GM12891 (cell line): ENCODE results near the gene TSKU.
"Not testable (repeated sequence)": the region's sequence is repeated elsewhere in the genome, so short reads cannot be mapped to it uniquely, and the experiment has no call there.

Experiments used
- DNase-seq: peaks from one replicate; pipeline ENCODE4 v3.0.0; 2011; ENCODE audit warnings: low spot score; ENCODE audit not compliant: insufficient read length
- FAIRE-seq: peaks from 2 replicates; lab custom pipeline; 2011; peaks lifted over from hg19 to GRCh38; lab: Jason Lieb, UNC
- PAX5 ChIP-seq: IDR thresholded peaks from 2 replicates; pipeline ENCODE4 v1.6.1; 2011; ENCODE audit warnings: low read length, moderate library complexity, mild to moderate bottlenecking; ENCODE audit not compliant: insufficient read depth, severe bottlenecking
- POLR2A ChIP-seq: IDR thresholded peaks from 2 replicates; pipeline ENCODE4 v1.6.1; 2011; ENCODE audit warnings: low read depth, low read length, control low read depth
- POLR2AphosphoS5 ChIP-seq: IDR thresholded peaks from 2 replicates; pipeline ENCODE4 v1.6.1; 2011; ENCODE audit warnings: low read depth, low read length, control low read depth
- POU2F2 ChIP-seq: IDR thresholded peaks from 2 replicates; pipeline ENCODE4 v1.6.1; 2011; ENCODE audit warnings: low read depth, mild to moderate bottlenecking, control low read depth, low read length, moderate library complexity
- SPI1 ChIP-seq: IDR thresholded peaks from 2 replicates; pipeline ENCODE4 v1.6.1; 2011; ENCODE audit warnings: low read depth, low read length, control low read depth
- TAF1 ChIP-seq: IDR thresholded peaks from 2 replicates; pipeline ENCODE4 v1.6.1; 2011; ENCODE audit warnings: low read depth, low read length, control low read depth

Gene TSKU

GRCh38 chr11:76787271-76787670, 4.1 kb downstream of the TSKU start:
- FAIRE-seq (no peak), DNase-seq (no peak)
- TF ChIP-seq SPI1: no peak

DNA sequence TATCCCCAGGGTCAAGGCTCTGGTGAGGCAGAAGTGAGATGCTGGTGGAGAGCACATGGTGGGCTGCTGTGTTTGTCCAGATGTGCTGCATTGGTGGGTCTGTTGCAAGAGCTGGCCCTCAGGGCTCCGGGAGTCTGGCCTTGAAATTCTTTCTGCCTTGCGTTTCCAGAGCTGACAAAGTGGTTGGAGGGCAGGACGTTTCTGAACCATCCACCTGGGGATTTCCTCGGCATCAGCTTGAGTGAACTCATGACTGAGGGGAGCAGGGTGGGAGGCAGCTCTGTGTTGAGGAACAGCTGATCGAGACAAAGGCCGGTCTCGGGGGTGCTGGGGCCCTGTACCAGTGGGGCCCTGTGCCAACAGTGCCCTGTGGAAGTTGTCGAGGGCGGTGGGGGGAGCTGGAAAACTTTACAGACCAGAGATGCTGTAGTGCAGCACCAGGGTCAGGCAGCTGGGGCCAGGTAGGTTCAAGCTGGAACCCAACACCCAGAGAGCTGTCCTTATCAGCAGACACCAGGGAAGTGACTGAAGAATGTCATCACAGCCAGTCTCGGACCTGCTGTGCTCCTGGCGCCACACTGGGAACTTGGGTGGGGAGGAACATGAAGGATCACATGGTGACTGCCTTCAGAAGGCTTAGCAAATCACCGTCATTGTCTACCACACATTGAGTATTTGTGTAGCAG, 4.9 kb downstream of the TSKU start:
- FAIRE-seq: no peak
- DNase-seq: no peak
- no peak for TF ChIP-seq SPI1
- TF ChIP-seq POU2F2: no peak
- no peak for TF ChIP-seq PAX5
- no peak for TF ChIP-seq POLR2A
- TF ChIP-seq TAF1: no peak
- no peak for TF ChIP-seq POLR2AphosphoS5

DNA sequence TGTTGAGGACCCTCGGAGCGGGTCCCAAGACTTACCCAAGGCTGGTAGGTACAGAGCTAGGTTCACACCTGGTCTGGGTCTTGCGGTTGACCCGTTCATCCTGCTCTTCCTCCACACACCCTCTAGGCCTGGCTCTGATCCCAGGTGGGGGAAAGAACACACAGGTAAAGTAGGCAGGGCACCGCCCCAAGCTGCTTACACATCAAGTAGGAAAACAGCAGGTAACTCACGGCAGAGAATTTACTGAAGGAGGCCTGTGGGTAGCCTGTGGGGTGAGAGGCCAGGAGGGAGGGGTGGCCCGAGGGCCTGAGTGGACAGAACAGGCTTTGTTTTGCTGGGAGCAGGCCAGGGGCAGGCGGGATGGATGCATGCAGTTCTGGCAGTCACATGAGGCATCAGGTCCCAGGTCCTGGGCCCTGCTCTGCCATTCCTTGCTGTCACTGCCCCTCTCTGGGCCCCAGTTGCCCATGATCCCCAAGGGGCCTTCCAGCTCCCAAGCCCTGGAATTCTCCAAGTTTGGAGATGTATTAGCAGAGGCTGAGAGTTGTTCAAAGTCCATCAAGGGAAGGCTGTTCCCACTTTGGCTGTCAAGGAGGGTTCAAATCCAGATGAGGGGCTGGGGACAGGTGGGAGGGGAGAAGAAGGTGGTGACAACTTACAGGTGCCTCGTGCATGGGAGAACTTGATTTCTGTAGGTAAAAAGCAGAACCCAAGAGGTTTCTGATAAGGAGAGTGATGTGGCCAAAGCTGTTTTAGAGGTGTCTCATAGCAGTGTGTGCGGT, 5.7 kb downstream of the TSKU start:
- DNase-seq: no peak
- TF ChIP-seq SPI1 (no peak), TAF1 (no peak), PAX5 (no peak), POU2F2 (no peak), POLR2A (no peak), POLR2AphosphoS5 (no peak)
- no peak for FAIRE-seq

GRCh38 chr11:76789443-76789719, 6.2 kb downstream of the TSKU start:
- FAIRE-seq (no peak), DNase-seq (no peak)
- TF ChIP-seq POLR2AphosphoS5: no peak
- TF ChIP-seq TAF1: no peak
- no peak for TF ChIP-seq SPI1
- no peak for TF ChIP-seq POLR2A
- TF ChIP-seq PAX5: no peak

- FAIRE-seq: no peak
Measured at GRCh38 chr11:76790251-76790650, 7.1 kb downstream of the TSKU start.

DNA sequence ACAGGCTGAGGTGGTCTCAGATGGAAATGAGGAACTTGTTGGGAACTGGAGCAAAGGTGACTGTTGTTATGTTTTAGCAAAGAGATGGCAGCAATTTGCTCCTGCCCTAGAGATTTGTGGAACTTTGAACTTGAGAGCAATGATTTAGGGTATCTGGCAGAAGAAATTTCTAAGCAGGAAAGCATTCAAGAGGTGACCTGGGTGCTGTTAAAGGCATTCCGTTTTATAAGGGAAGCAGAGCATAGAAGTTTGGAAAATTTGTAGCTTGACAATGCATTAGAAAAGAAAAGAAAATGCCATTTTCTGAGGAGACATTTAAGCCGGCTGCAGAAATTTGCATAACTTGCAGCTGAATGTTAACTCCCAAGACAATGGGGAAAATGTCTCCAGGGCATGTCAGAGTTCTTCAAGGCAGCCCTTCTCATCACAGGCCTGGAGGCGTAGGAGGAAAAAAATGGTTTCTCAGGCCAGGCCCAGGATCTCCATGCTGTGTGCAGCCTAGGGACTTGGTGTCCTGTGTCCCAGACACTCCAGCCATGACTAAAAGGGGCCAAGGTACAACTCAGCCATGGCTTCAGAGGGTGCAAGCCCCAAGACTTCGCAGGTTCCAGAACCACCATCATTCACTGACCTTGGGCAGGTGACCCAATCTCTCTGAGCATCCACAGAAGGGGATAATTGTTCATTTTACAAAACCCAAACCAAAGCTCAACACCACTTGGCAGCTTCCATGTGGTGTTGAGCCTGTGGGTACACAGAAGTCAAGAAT, 8.0 kb downstream of the TSKU start:
- DNase-seq, FAIRE-seq: not testable (repeated sequence)

More at GRCh38 chr11:76790251-76790650, 7.1 kb downstream of the TSKU start:
- DNase-seq: no peak
- TF ChIP-seq POLR2A: no peak
- no peak for TF ChIP-seq POU2F2
- TF ChIP-seq SPI1: no peak
- TF ChIP-seq TAF1: no peak
- TF ChIP-seq POLR2AphosphoS5: no peak
- TF ChIP-seq PAX5: no peak

GRCh38 chr11:76791861-76792260, 8.7 kb downstream of the TSKU start:
- DNase-seq: no peak
- FAIRE-seq: no peak
- TF ChIP-seq PAX5: no peak
- no peak for TF ChIP-seq SPI1
- no peak for TF ChIP-seq POLR2A
- TF ChIP-seq POU2F2: no peak
- TF ChIP-seq POLR2AphosphoS5: no peak
- TF ChIP-seq TAF1: no peak

DNA sequence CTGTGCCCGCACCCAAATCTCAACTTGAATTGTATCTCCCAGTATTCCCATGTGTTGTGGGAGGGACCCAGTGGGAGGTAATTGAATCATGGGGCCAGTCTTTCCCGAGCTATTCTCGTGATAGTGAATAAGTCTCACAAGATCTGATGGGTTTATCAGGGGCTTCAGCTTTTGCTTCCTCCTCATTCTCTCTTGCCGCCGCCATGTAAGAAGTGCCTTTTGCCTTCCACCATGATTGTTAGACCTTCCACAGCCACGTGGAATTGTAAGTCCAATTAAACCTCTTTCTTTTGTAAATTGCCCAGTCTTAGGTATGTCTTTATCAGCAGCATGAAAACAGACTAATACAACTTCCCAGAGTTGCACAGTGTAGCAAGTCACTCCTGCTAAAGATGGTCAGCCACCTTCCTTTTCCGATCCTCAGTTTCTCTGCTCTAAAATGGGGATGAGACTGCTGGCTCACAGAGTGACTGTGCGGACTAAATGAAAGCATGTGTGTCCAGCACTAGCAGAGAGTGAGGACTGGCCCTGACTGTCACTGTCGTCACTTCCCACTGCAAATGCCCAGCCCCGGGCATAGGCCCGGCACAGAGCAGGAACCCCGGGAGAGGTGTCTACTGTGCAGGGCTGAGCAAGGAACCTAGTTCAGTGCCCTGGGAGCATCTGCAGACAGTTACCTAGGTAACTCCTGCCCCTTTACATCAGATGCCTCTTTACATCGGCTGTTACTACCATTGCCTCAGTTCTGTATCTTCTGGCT, 9.5 kb downstream of the TSKU start:
- no peak for DNase-seq
- no peak for TF ChIP-seq POU2F2
- TF ChIP-seq TAF1: no peak
- TF ChIP-seq SPI1: no peak
- TF ChIP-seq POLR2AphosphoS5: no peak
- TF ChIP-seq PAX5: no peak
- no peak for TF ChIP-seq POLR2A
- FAIRE-seq: no peak

- DNase-seq (no peak), FAIRE-seq (no peak)
- no peak for TF ChIP-seq PAX5
- TF ChIP-seq TAF1: no peak
- TF ChIP-seq POLR2A: no peak
- TF ChIP-seq POLR2AphosphoS5: no peak
- no peak for TF ChIP-seq POU2F2
- no peak for TF ChIP-seq SPI1
Measured at GRCh38 chr11:76793391-76794291, 10.5 kb downstream of the TSKU start.
